Neural cell (in vitro differentiated cells): ENCODE results near the gene MRPL42. TPM values are rescaled to one million over a fixed set of nuclear protein-coding genes. Genes with fewer than 3 reads are reported as not detected.

Source experiments
- H2AFZ ChIP-seq: fragments of 200-600, 300-800 bp; sonication (generic), shearing (Covaris generic); 2 replicates; pipeline ENCODE4 v1.6.0; 2014; ENCODE audit warnings: low read depth, mild to moderate bottlenecking, antibody characterized with exemption, low read length, moderate library complexity
- H3F3A ChIP-seq: fragments of 200-600 bp; shearing (Covaris generic); 2 replicates; pipeline ENCODE4 v1.6.1; 2016; ENCODE audit warnings: mild to moderate bottlenecking, moderate library complexity, mixed read lengths, antibody characterized with exemption, low read length; ENCODE audit not compliant: insufficient read depth, poor library complexity, severe bottlenecking
- H3K27ac ChIP-seq: fragments of 200-600, 300-800 bp; sonication (generic), shearing (Covaris generic); 2 replicates; pipeline ENCODE4 v1.5.1; 2014; ENCODE audit warnings: mild to moderate bottlenecking, low read length, moderate library complexity
- H3K27me3 ChIP-seq: fragments of 300-800, 200-600 bp; sonication (generic), shearing (Covaris generic); 2 replicates; pipeline ENCODE4 v1.6.0; 2014; ENCODE audit warnings: mild to moderate bottlenecking, low read depth, low read length, moderate library complexity; ENCODE audit not compliant: insufficient read depth
- H3K36me3 ChIP-seq: fragments of 300-800, 200-600 bp; sonication (generic), shearing (Covaris generic); 2 replicates; pipeline ENCODE4 v1.5.1; 2014; ENCODE audit warnings: mild to moderate bottlenecking, antibody characterized with exemption, low read length, moderate library complexity; ENCODE audit not compliant: insufficient read depth
- H3K4me2 ChIP-seq: fragments of 300-800, 200-600 bp; sonication (generic), shearing (Covaris generic); 2 replicates; pipeline ENCODE4 v1.6.0; 2014; ENCODE audit warnings: mild to moderate bottlenecking, low read length
- H3K4me3 ChIP-seq: fragments of 300-800, 200-600 bp; sonication (generic), shearing (Covaris generic); 2 replicates; pipeline ENCODE4 v1.5.1; 2014; ENCODE audit warnings: mild to moderate bottlenecking, low read length, moderate library complexity
- H3K79me2 ChIP-seq: fragments of 200-600 bp; shearing (Covaris generic); replicated peaks from 2 replicates; pipeline ENCODE4 v1.6.0; 2014; ENCODE audit warnings: mild to moderate bottlenecking, low read length, moderate library complexity; ENCODE audit not compliant: insufficient read depth
- H3K9ac ChIP-seq: fragments of 300-800, 200-600 bp; sonication (generic), shearing (Covaris generic); 2 replicates; pipeline ENCODE4 v1.6.1; 2016; ENCODE audit warnings: mild to moderate bottlenecking, low read length, mixed read lengths
- H3K9me2 ChIP-seq: fragments of 200-600 bp; shearing (Covaris generic); 2 replicates; pipeline ENCODE4 v1.6.1; 2016; ENCODE audit warnings: mild to moderate bottlenecking, low read length, mixed read lengths; ENCODE audit not compliant: insufficient read depth
- H3K9me3 ChIP-seq: fragments of 200-600, 300-800 bp; sonication (generic), shearing (Covaris generic); 2 replicates; pipeline ENCODE4 v1.6.1; 2016; ENCODE audit warnings: mild to moderate bottlenecking, mixed run types, low read length, moderate library complexity, mixed read lengths
- H4K20me1 ChIP-seq: fragments of 200-600 bp; shearing (Covaris generic); 2 replicates; pipeline ENCODE4 v1.6.1; 2016; ENCODE audit warnings: mild to moderate bottlenecking, mixed run types; ENCODE audit not compliant: insufficient read depth
- EP300 ChIP-seq: fragments of 450-650 bp; conservative IDR thresholded peaks from 2 replicates; pipeline ENCODE4 v1.6.1; 2014; ENCODE audit warnings: antibody characterized with exemption, mild to moderate bottlenecking, moderate library complexity; ENCODE audit not compliant: poor library complexity, severe bottlenecking
- EZH2 ChIP-seq: fragments of 200-600, 300-800 bp; shearing (Covaris generic), sonication (generic); IDR thresholded peaks from 2 replicates; pipeline ENCODE4 v1.6.1; 2014; ENCODE audit warnings: antibody characterized with exemption, low read length, borderline replicate concordance, mild to moderate bottlenecking; ENCODE audit not compliant: insufficient read depth, poor library complexity, severe bottlenecking
- MXI1 ChIP-seq: fragments of 450-650 bp; conservative IDR thresholded peaks from 2 replicates; pipeline ENCODE4 v1.6.1; 2014; ENCODE audit warnings: antibody characterized with exemption, mild to moderate bottlenecking; ENCODE audit not compliant: poor library complexity, severe bottlenecking
- POLR2AphosphoS5 ChIP-seq: IDR thresholded peaks from 2 replicates; pipeline ENCODE4 v1.6.1; 2012
- RAD21 ChIP-seq: fragments of 450-650 bp; conservative IDR thresholded peaks from 2 replicates; pipeline ENCODE4 v1.6.1; 2014; ENCODE audit warnings: antibody characterized with exemption, mild to moderate bottlenecking, moderate library complexity
- SMC3 ChIP-seq: fragments of 450-650 bp; conservative IDR thresholded peaks from 2 replicates; pipeline ENCODE4 v1.6.1; 2014; ENCODE audit warnings: antibody characterized with exemption, mild to moderate bottlenecking, moderate library complexity; ENCODE audit not compliant: poor library complexity
- TAF1 ChIP-seq: IDR thresholded peaks from 2 replicates; pipeline ENCODE4 v1.6.1; 2012; ENCODE audit warnings: low read depth
- polyA plus RNA-seq: library from polyadenylated mRNA; depleted of rRNA; stranded (reverse); fragments of >200 nt; gene quantifications from 2 replicates; pipeline ENCODE4 v1.2.3, GENCODE V29; 2014
- TF ChIP-seq, protein P1 (sequence below): IDR thresholded peaks from 2 replicates; pipeline ENCODE4 v1.6.1; 2012; ENCODE audit warnings: borderline replicate concordance

MRPL42 gene
- polyA plus RNA-seq, 1 donor from 2014 or later: 260 TPM

DNA sequence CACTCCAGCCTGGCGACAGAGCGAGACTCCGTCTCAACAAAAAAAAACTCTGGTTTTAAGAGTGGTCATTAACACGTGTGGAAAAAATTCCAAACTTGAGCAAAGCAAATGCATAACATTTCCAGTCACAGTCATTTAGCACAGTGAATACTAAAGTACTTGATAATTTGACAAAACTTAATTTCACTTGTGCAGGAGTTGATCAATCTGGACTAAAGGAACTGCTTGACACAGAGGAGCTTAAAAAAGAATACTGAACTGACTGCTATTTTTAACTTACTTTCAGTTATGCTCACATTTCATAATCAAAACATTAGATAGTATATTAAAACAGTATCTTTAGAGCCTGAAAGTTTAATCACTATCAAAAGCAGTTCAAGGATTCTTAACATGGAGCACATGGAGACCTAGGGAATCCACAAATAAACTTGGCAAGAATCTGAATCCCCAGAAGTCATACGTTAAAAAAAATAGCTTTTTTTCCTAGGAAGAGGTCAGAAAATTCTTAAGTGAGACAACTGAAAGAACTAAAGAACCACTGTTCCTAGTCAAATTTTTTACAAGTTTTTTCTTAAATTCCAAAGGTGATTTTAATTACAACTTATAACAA, 33.0 kb upstream of the MRPL42 start (continued):
- TF ChIP-seq, protein P1, sequence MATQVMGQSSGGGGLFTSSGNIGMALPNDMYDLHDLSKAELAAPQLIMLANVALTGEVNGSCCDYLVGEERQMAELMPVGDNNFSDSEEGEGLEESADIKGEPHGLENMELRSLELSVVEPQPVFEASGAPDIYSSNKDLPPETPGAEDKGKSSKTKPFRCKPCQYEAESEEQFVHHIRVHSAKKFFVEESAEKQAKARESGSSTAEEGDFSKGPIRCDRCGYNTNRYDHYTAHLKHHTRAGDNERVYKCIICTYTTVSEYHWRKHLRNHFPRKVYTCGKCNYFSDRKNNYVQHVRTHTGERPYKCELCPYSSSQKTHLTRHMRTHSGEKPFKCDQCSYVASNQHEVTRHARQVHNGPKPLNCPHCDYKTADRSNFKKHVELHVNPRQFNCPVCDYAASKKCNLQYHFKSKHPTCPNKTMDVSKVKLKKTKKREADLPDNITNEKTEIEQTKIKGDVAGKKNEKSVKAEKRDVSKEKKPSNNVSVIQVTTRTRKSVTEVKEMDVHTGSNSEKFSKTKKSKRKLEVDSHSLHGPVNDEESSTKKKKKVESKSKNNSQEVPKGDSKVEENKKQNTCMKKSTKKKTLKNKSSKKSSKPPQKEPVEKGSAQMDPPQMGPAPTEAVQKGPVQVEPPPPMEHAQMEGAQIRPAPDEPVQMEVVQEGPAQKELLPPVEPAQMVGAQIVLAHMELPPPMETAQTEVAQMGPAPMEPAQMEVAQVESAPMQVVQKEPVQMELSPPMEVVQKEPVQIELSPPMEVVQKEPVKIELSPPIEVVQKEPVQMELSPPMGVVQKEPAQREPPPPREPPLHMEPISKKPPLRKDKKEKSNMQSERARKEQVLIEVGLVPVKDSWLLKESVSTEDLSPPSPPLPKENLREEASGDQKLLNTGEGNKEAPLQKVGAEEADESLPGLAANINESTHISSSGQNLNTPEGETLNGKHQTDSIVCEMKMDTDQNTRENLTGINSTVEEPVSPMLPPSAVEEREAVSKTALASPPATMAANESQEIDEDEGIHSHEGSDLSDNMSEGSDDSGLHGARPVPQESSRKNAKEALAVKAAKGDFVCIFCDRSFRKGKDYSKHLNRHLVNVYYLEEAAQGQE: no peak

DNA sequence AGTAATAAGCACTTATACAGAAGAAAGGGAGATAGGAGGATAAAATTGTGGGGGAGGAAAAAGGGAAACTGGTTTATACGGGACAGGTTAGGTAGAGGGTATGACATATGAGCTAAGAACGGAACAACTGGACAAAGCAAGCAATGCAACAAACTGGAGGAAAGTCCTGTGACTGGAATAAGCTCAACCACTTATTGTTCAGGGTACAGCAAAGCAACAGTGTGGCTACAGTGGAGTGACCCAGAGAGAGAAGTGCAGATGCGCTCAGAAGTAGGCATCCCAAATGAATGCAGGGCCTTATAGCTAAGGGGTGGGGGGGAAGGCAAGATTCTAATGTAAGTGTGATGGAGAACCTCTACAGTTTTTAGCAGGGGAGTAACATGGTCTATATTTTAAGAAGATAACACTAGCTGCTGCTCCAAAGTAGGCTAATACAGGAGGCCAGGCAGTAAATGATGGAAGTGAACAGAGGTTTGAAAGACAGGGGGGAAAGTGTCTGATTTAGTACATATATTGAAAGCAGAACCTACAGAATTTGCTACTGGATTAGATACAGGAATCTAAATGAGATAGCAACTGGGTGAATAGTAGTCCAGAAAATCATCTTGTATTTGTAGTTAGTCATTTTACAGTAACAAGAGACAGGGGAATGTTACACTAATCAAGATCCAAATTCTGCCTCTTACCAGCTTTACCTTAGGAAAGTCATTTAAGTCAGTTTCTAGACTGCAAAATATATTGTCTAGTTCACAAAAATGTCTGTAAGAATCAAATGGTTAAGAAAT, 28.9 kb upstream of the MRPL42 start:
- H3K36me3 ChIP-seq: no peaks in the 10 kb centered on the region
- no peak overlapping the region for H3K4me2 ChIP-seq
- no peak overlapping the region for H3K9ac ChIP-seq
- H2AFZ ChIP-seq: no peak overlapping the region
- H3K27me3 ChIP-seq: no peaks in the 10 kb centered on the region
- H3K9me2 ChIP-seq: no peaks in the 10 kb centered on the region
- peaks cover 10% of the 10 kb centered on the region for H3F3A ChIP-seq
- peaks cover 72% of the 10 kb centered on the region for H3K79me2 ChIP-seq
- H3K9me3 ChIP-seq: no peaks in the 10 kb centered on the region
- peak overlapping the region; percentile 91 for H3K4me3 ChIP-seq
- TF ChIP-seq SMC3 (no peak), MXI1 (no peak), POLR2AphosphoS5 (no peak), TAF1 (no peak)
- TF ChIP-seq, protein P1: no peak
- no peak overlapping the region for H3K27ac ChIP-seq
- peaks cover 12% of the 10 kb centered on the region for H4K20me1 ChIP-seq

DNA sequence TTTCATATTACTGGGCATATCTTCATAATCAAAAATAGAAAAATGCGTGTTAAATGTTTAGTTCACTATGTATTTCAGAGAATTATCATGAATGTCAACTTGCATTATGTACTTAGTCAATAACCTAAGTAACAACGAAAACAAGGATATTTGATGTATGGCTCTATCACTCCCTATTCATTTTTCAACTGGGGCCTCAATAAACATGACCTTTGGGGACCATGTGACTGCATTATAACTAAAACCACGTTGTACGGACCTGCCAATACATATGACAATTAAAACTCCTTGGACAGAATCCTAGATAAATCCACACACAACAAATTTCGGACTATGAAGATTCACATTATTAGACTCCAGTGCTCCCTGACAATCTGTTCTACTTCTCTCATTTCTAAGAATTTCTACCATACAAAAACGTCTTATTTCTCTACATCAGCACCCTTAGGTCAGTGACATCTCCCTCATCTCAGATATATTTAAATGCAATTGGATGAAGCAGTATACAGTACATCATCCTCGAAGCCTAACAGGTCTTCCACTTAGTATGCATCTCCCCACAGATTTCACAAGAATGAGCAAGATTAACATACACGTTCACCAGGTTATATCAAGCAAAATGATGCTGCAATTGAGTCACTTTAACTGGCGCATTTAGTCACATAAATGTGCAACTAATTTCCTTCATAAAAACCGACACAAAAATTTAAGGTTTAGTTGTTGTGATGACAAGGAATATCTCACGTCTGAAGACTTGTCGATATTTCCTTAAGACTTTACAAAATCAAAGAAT, 27.1 kb upstream of the MRPL42 start:
- Histone ChIP-seq H4K20me1 (peaks cover 12% of the 10 kb centered on the region), H2AFZ (no peak overlapping the region)
- TF ChIP-seq RAD21: no peak
- no peak for TF ChIP-seq MXI1
- TF ChIP-seq SMC3: no peak
- no peak for TF ChIP-seq EZH2
- TF ChIP-seq, protein P1: no peak
- TF ChIP-seq POLR2AphosphoS5: no peak
- no peak for TF ChIP-seq EP300

More for the DNA sequence above, 27.1 kb upstream of the MRPL42 start:
- H3K9ac ChIP-seq: peak overlapping the region; percentile 97
- H3K4me3 ChIP-seq: peak overlapping the region; percentile 91
- H3K79me2 ChIP-seq: peaks cover 60% of the 10 kb centered on the region
- H3K4me2 ChIP-seq: peak overlapping the region; percentile 92
- H3K9me2 ChIP-seq: no peaks in the 10 kb centered on the region
- no peaks in the 10 kb centered on the region for H3K27me3 ChIP-seq
- no peaks in the 10 kb centered on the region for H3K36me3 ChIP-seq
- H3F3A ChIP-seq: peaks cover 6% of the 10 kb centered on the region
- peak overlapping the region; percentile 98 for H3K27ac ChIP-seq
- no peaks in the 10 kb centered on the region for H3K9me3 ChIP-seq
